ENCODE measurements around the gene XYLT1.

- no peak for TF ChIP-seq TARDBP (IDR thresholded peaks at IDR 0.05)
- no peak for TF ChIP-seq BHLHE40 (IDR thresholded peaks at IDR 0.05; ENCODE audit: borderline replicate concordance)
- TF ChIP-seq NFRKB (IDR thresholded peaks at IDR 0.05), result no peak
- no peak for TF ChIP-seq FOXK2 (IDR thresholded peaks at IDR 0.05)
- TF ChIP-seq SP1 (IDR thresholded peaks at IDR 0.05), result no peak
- TF ChIP-seq FOXM1 (IDR thresholded peaks at IDR 0.05; ENCODE audit: borderline replicate concordance), result no peak
These were observed 123.1 kb downstream of the XYLT1 start for GRCh38 chr16:17347624-17348023.
